OCI-LY1 (cell line): ENCODE measurements around the gene CBX4.

Experiments used
- EZH2 ChIP-seq: fragments of 200-600 bp; sonication (generic), shearing (Covaris generic); IDR thresholded peaks from 2 replicates; pipeline ENCODE4 v1.8.0; 2017; ENCODE audit warnings: borderline replicate concordance, mixed run types, mild to moderate bottlenecking, antibody characterized with exemption, low read length, moderate library complexity, mixed read lengths
- TF ChIP-seq, protein P1 (sequence below): fragments of 200-600 bp; sonication (generic), shearing (Covaris generic); IDR thresholded peaks from 2 replicates; pipeline ENCODE4 v1.5.1; 2017; ENCODE audit warnings: mild to moderate bottlenecking, antibody characterized with exemption, low read length, moderate library complexity, mixed read lengths

- TF ChIP-seq, protein P1, sequence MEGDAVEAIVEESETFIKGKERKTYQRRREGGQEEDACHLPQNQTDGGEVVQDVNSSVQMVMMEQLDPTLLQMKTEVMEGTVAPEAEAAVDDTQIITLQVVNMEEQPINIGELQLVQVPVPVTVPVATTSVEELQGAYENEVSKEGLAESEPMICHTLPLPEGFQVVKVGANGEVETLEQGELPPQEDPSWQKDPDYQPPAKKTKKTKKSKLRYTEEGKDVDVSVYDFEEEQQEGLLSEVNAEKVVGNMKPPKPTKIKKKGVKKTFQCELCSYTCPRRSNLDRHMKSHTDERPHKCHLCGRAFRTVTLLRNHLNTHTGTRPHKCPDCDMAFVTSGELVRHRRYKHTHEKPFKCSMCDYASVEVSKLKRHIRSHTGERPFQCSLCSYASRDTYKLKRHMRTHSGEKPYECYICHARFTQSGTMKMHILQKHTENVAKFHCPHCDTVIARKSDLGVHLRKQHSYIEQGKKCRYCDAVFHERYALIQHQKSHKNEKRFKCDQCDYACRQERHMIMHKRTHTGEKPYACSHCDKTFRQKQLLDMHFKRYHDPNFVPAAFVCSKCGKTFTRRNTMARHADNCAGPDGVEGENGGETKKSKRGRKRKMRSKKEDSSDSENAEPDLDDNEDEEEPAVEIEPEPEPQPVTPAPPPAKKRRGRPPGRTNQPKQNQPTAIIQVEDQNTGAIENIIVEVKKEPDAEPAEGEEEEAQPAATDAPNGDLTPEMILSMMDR, result no peak
- TF ChIP-seq EZH2, result no peak
These were observed 35.0 kb downstream of the CBX4 start for GRCh38 chr17:79803997-79804855.
